A673 (cell line): ENCODE data around the gene GLS. TPM values are rescaled to one million over a fixed set of nuclear protein-coding genes. Genes with fewer than 3 reads are reported as not detected.
"Not testable (repeated sequence)": the region's sequence is repeated elsewhere in the genome, so short reads cannot be mapped to it uniquely, and the experiment has no call there.

Experiments used
- BruUV-seq: library from RNA; stranded (reverse); fragments of 400-500 nt; replicated peaks from 2 replicates; lab custom pipeline; 2021; lab: Mats Ljungman, UMichigan
- CTCF ChIA-PET: fragments of 300-600 bp; sonication (Branson Sonifier 250); formaldehyde crosslinking; loops from one replicate; lab custom pipeline; 2022; ENCODE audit warnings: antibody characterized with exemption; lab: Charles Lee
- POLR2A ChIA-PET: fragments of 300-600 bp; sonication (Branson Sonifier 250); formaldehyde crosslinking; loops from one replicate; lab custom pipeline; 2022; ENCODE audit warnings: antibody characterized with exemption; ENCODE audit not compliant: low non-redundant PET; lab: Charles Lee
- DNase-seq: peaks from one replicate; pipeline ENCODE4 v3.0.0-alpha.2; 2015; ENCODE audit warnings: low spot score
- H3K27ac ChIP-seq: fragments of 200-600 bp; sonication (generic); 2 replicates; pipeline ENCODE4 v1.5.1; 2016; ENCODE audit warnings: mixed run types, low read depth, mild to moderate bottlenecking, mixed read lengths, antibody characterized with exemption, low read length; ENCODE audit not compliant: poor library complexity, severe bottlenecking
- H3K27me3 ChIP-seq: fragments of 200-600 bp; sonication (generic); replicated peaks from 2 replicates; pipeline ENCODE4 v1.6.1; 2017; ENCODE audit warnings: mixed run types, low read depth, mild to moderate bottlenecking, mixed read lengths, antibody characterized with exemption, low read length; ENCODE audit not compliant: insufficient read depth, poor library complexity
- H3K36me3 ChIP-seq: fragments of 200-600 bp; sonication (generic); 2 replicates; pipeline ENCODE4 v1.6.1; 2016; ENCODE audit warnings: mixed run types, mild to moderate bottlenecking, mixed read lengths, antibody characterized with exemption, low read length; ENCODE audit not compliant: insufficient read depth, poor library complexity, severe bottlenecking
- H3K4me1 ChIP-seq: fragments of 200-600 bp; sonication (generic); 2 replicates; pipeline ENCODE4 v1.6.1; 2017; ENCODE audit warnings: mixed run types, mild to moderate bottlenecking, mixed read lengths, antibody characterized with exemption, low read length; ENCODE audit not compliant: insufficient read depth, poor library complexity, severe bottlenecking
- H3K4me3 ChIP-seq: fragments of 200-600 bp; sonication (generic); 2 replicates; pipeline ENCODE4 v1.5.1; 2016; ENCODE audit warnings: low read depth, mixed run types, mild to moderate bottlenecking, mixed read lengths, low read length; ENCODE audit not compliant: poor library complexity, severe bottlenecking
- H3K9me3 ChIP-seq: fragments of 200-600 bp; sonication (generic); 2 replicates; pipeline ENCODE4 v1.6.1; 2016; ENCODE audit warnings: mixed run types, low read depth, mild to moderate bottlenecking, mixed read lengths, antibody characterized with exemption, low read length; ENCODE audit not compliant: poor library complexity, severe bottlenecking
- EZH2 ChIP-seq: fragments of 200-600 bp; sonication (generic); IDR thresholded peaks from 2 replicates; pipeline ENCODE4 v1.6.1; 2017; ENCODE audit warnings: borderline replicate concordance, low read depth, mild to moderate bottlenecking, mixed read lengths, antibody characterized with exemption, low read length; ENCODE audit not compliant: poor library complexity, severe bottlenecking
- intact Hi-C: fragments of 100-400 bp; cut with micrococcal nuclease; formaldehyde crosslinking; loops from one replicate; pipeline ENCODE4 v1.10.0; 2022; ENCODE audit not compliant: unreplicated experiment
- total RNA-seq: library from RNA; stranded (reverse); gene quantifications from 2 replicates; pipeline ENCODE4 v1.2.3, GENCODE V29; 2021
- TF ChIP-seq, protein P1 (sequence below): fragments of 300-800, 200-600 bp; sonication (generic); conservative IDR thresholded peaks from 2 replicates; pipeline ENCODE4 v1.5.1; 2017; ENCODE audit warnings: low read depth, mild to moderate bottlenecking, antibody characterized with exemption, low read length, moderate library complexity, mixed read lengths

GLS gene
- total RNA-seq, 1 experiment from 2014 or later, result 116 TPM

DNA sequence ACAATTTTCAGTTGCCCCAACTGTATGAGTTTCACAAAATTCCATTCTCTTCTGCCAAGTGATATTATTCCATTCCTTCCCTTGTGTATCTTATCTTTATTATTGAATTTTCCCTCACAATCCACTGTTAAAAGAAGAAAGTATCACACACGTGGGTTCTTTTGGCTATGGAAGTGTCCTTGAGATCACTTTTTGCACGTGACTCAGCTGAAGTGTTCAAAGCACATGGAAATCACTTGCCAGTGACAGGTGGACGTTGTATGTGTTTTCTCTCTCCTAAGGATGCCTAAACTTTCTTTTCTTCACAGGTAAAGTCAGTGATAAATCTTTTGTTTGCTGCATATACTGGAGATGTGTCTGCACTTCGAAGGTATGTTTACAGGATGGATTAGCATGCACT, 72.6 kb downstream of the GLS start:
- H3K27ac ChIP-seq, result no peak overlapping the region
- H3K27me3 ChIP-seq, result no peaks in the 10 kb centered on the region
- POLR2A ChIA-PET, result no interaction called here
- BruUV-seq, result no TSS peak
- H3K36me3 ChIP-seq, result no peaks in the 10 kb centered on the region
- no peak for DNase-seq
- intact Hi-C loops, result loop anchor here (5.0 kb wide), 1 partner anchor 171 kb away; no protein-coding TSS in a partner anchor
- TF ChIP-seq, protein P1, sequence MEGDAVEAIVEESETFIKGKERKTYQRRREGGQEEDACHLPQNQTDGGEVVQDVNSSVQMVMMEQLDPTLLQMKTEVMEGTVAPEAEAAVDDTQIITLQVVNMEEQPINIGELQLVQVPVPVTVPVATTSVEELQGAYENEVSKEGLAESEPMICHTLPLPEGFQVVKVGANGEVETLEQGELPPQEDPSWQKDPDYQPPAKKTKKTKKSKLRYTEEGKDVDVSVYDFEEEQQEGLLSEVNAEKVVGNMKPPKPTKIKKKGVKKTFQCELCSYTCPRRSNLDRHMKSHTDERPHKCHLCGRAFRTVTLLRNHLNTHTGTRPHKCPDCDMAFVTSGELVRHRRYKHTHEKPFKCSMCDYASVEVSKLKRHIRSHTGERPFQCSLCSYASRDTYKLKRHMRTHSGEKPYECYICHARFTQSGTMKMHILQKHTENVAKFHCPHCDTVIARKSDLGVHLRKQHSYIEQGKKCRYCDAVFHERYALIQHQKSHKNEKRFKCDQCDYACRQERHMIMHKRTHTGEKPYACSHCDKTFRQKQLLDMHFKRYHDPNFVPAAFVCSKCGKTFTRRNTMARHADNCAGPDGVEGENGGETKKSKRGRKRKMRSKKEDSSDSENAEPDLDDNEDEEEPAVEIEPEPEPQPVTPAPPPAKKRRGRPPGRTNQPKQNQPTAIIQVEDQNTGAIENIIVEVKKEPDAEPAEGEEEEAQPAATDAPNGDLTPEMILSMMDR, result no peak
- TF ChIP-seq EZH2, result no peak
- no peaks in the 10 kb centered on the region for H3K4me1 ChIP-seq
- H3K4me3 ChIP-seq, result no peak overlapping the region
- no peaks in the 10 kb centered on the region for H3K9me3 ChIP-seq
- CTCF ChIA-PET, result no interaction called here

DNA sequence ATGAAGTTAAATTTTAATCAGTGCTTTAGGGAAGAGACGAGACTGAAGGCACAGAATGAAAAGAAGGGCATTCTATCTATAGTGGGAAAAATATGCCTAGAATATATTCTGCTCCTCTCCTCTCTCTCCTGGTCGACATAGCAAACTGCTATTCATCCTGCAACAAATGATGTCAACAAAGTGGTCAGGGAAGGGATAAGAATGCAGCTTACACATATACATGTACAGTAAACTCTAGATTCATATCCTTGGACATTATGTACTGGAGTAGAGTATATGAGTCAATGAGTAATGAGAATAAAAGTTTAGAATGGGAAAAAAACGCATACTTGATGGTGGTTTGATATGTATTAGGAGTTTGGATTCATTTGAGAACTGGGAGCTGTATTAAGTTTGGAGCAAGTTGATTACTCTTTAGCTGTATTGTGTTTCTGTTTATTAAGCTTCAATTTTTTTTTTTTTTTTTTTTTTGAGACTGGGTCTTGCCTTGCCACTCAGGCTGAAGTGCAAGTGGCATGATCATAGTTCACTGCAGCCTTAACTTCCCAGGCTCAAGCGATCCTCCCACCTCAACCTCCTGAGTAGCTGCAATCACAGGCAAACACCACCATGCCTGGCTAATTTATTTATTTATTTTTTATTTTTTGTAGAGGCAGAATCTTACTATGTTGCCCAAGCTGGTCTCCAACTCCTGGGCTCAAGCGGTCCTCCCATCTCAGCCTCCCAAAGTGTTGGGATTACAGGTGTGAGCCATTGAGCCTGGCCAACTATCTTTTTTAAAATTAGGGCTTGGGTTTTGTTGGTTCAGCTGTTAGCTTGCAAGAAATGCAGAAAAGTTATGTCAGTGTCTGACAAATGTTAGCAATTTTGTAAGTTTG, 79.5 kb downstream of the GLS start:
- BruUV-seq, result no TSS peak
- Histone ChIP-seq H3K27ac (no peak overlapping the region), H3K9me3 (no peaks in the 10 kb centered on the region), H3K4me1 (no peaks in the 10 kb centered on the region), H3K36me3 (peaks cover 4% of the 10 kb centered on the region), H3K4me3 (no peak overlapping the region), H3K27me3 (no peaks in the 10 kb centered on the region)
- ChIA-PET CTCF (interaction anchor here (0.6 kb wide), 1 partner anchor 13 kb away, joined by 3 read pairs; no protein-coding TSS in a partner anchor), POLR2A (no interaction called here)
- intact Hi-C loops, result no loop called here
- no peak for DNase-seq
- TF ChIP-seq EZH2, result no peak
- TF ChIP-seq, protein P1, result no peak

DNA sequence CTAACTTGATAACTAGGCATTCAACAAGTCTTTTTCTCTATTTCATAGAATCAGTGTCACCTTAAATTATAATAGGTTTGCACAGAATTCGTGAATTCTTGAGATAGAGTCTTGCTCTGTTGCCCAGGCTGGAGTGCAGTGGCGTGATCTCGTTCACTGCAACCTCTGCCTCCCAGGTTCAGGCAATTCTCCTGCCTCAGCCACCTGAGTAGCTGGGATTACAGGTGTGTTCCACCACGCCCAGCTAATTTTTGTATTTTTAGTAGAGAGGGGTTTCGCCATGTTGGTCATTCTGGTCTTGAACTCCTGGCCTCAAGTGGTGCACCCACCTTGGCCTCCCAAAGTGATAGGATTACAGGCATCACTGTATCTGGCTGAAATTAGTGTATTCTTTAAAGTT, 80.5 kb downstream of the GLS start:
- intact Hi-C loops, H3K4me3 ChIP-seq, POLR2A ChIA-PET, H3K27me3 ChIP-seq, BruUV-seq, H3K27ac ChIP-seq, H3K9me3 ChIP-seq, H3K4me1 ChIP-seq, CTCF ChIA-PET, DNase-seq, H3K36me3 ChIP-seq: not testable (repeated sequence)
